Measurements from ENCODE around the gene GLCCI1. TPM values are rescaled to one million over a fixed set of nuclear protein-coding genes. Genes with fewer than 3 reads are reported as not detected.
"Not testable (repeated sequence)": the region's sequence is repeated elsewhere in the genome, so short reads cannot be mapped to it uniquely, and the experiment has no call there.

Gene GLCCI1
- total RNA-seq, 6 experiments from 2014 or later, result 2.4 to 11.1 (median 5.0) TPM

GRCh38 chr7:8044761-8045430, 76.3 kb downstream of the GLCCI1 start:
- 80% methylated on average over 4 of the region's 5 CpGs for WGBS (ENCODE audit: insufficient coverage, low coverage, low lambda C conversion rate, missing lambda C conversion rate)
- intact Hi-C loops (cut with DNase I), result no loop called here
- no peaks in the 10 kb centered on the region for H3K27me3 ChIP-seq

GRCh38 chr7:8048067-8048466, 79.5 kb downstream of the GLCCI1 start:
- not testable (repeated sequence) for ATAC-seq, H3K4me1 ChIP-seq

More at GRCh38 chr7:8044761-8045430, 76.3 kb downstream of the GLCCI1 start:
- no peaks in the 10 kb centered on the region for H3K9me3 ChIP-seq
- H3K27ac ChIP-seq, result no peak overlapping the region
- ATAC-seq, result no peak
- H3K4me3 ChIP-seq, result no peak overlapping the region
- no peak for DNase-seq
- TF ChIP-seq POLR2A (IDR thresholded peaks at IDR 0.05) (no peak), CTCF (IDR thresholded peaks at IDR 0.05) (no peak)
- no peaks in the 10 kb centered on the region for H3K36me3 ChIP-seq
- H3K4me1 ChIP-seq, result no peaks in the 10 kb centered on the region

GRCh38 chr7:8051373-8051772, 82.8 kb downstream of the GLCCI1 start:
- no peaks in the 10 kb centered on the region for H3K27me3 ChIP-seq
- TF ChIP-seq CTCF (IDR thresholded peaks at IDR 0.05), result no peak
- TF ChIP-seq POLR2A (IDR thresholded peaks at IDR 0.05), result no peak
- H3K27ac ChIP-seq, result no peak overlapping the region
- H3K9me3 ChIP-seq, result no peaks in the 10 kb centered on the region
- 100% methylated on average over 1 of the region's 1 CpG for WGBS (ENCODE audit: insufficient coverage, low coverage, low lambda C conversion rate, missing lambda C conversion rate)
- H3K4me3 ChIP-seq, result no peak overlapping the region
- intact Hi-C loops (cut with DNase I), result no loop called here
- no peaks in the 10 kb centered on the region for H3K36me3 ChIP-seq
- DNase-seq (no peak), ATAC-seq (no peak)
- H3K4me1 ChIP-seq, result no peaks in the 10 kb centered on the region

More at GRCh38 chr7:8048067-8048466, 79.5 kb downstream of the GLCCI1 start:
- H3K9me3 ChIP-seq; intact Hi-C loops (cut with DNase I); H3K4me3 ChIP-seq; H3K36me3 ChIP-seq; H3K27ac ChIP-seq; DNase-seq; H3K27me3 ChIP-seq: not testable (repeated sequence)

- Histone ChIP-seq H3K27me3 (no peaks in the 10 kb centered on the region), H3K36me3 (no peaks in the 10 kb centered on the region), H3K4me3 (no peak overlapping the region), H3K27ac (no peak overlapping the region), H3K4me1 (no peaks in the 10 kb centered on the region), H3K9me3 (no peaks in the 10 kb centered on the region)
- ATAC-seq (no peak), DNase-seq (no peak)
- 100% methylated on average over 1 of the region's 1 CpG for WGBS (ENCODE audit: insufficient coverage, low coverage, low lambda C conversion rate, missing lambda C conversion rate)
- intact Hi-C loops (cut with DNase I), result no loop called here
- no peak for TF ChIP-seq CTCF (IDR thresholded peaks at IDR 0.05)
- TF ChIP-seq POLR2A (IDR thresholded peaks at IDR 0.05), result no peak
Measured at GRCh38 chr7:8051998-8052397, 83.4 kb downstream of the GLCCI1 start.

GRCh38 chr7:8052824-8053223, 84.2 kb downstream of the GLCCI1 start:
- TF ChIP-seq POLR2A (IDR thresholded peaks at IDR 0.05) (no peak), CTCF (IDR thresholded peaks at IDR 0.05) (no peak)
- no peak overlapping the region for H3K4me3 ChIP-seq
- no peaks in the 10 kb centered on the region for H3K36me3 ChIP-seq
- H3K9me3 ChIP-seq, result no peaks in the 10 kb centered on the region
- no peaks in the 10 kb centered on the region for H3K4me1 ChIP-seq
- ATAC-seq, result no peak
- intact Hi-C loops (cut with DNase I), result no loop called here
- no peak for DNase-seq
- H3K27ac ChIP-seq, result no peak overlapping the region
- no peaks in the 10 kb centered on the region for H3K27me3 ChIP-seq

All from right lobe of liver (tissue), 6 donors.